Neural cell (in vitro differentiated cells): Measurements from ENCODE around the gene SERPINI2. TPM values are rescaled to one million over a fixed set of nuclear protein-coding genes. Genes with fewer than 3 reads are reported as not detected.

Source experiments
- H2AFZ ChIP-seq: fragments of 200-600, 300-800 bp; sonication (generic), shearing (Covaris generic); 2 replicates; pipeline ENCODE4 v1.6.0; 2014; ENCODE audit warnings: low read depth, mild to moderate bottlenecking, antibody characterized with exemption, low read length, moderate library complexity
- H3F3A ChIP-seq: fragments of 200-600 bp; shearing (Covaris generic); 2 replicates; pipeline ENCODE4 v1.6.1; 2016; ENCODE audit warnings: mild to moderate bottlenecking, moderate library complexity, mixed read lengths, antibody characterized with exemption, low read length; ENCODE audit not compliant: insufficient read depth, poor library complexity, severe bottlenecking
- H3K27ac ChIP-seq: fragments of 200-600, 300-800 bp; sonication (generic), shearing (Covaris generic); 2 replicates; pipeline ENCODE4 v1.5.1; 2014; ENCODE audit warnings: mild to moderate bottlenecking, low read length, moderate library complexity
- H3K27me3 ChIP-seq: fragments of 300-800, 200-600 bp; sonication (generic), shearing (Covaris generic); 2 replicates; pipeline ENCODE4 v1.6.0; 2014; ENCODE audit warnings: mild to moderate bottlenecking, low read depth, low read length, moderate library complexity; ENCODE audit not compliant: insufficient read depth
- H3K36me3 ChIP-seq: fragments of 300-800, 200-600 bp; sonication (generic), shearing (Covaris generic); 2 replicates; pipeline ENCODE4 v1.5.1; 2014; ENCODE audit warnings: mild to moderate bottlenecking, antibody characterized with exemption, low read length, moderate library complexity; ENCODE audit not compliant: insufficient read depth
- H3K4me2 ChIP-seq: fragments of 300-800, 200-600 bp; sonication (generic), shearing (Covaris generic); 2 replicates; pipeline ENCODE4 v1.6.0; 2014; ENCODE audit warnings: mild to moderate bottlenecking, low read length
- H3K4me3 ChIP-seq: fragments of 300-800, 200-600 bp; sonication (generic), shearing (Covaris generic); 2 replicates; pipeline ENCODE4 v1.5.1; 2014; ENCODE audit warnings: mild to moderate bottlenecking, low read length, moderate library complexity
- H3K79me2 ChIP-seq: fragments of 200-600 bp; shearing (Covaris generic); replicated peaks from 2 replicates; pipeline ENCODE4 v1.6.0; 2014; ENCODE audit warnings: mild to moderate bottlenecking, low read length, moderate library complexity; ENCODE audit not compliant: insufficient read depth
- H3K9ac ChIP-seq: fragments of 300-800, 200-600 bp; sonication (generic), shearing (Covaris generic); 2 replicates; pipeline ENCODE4 v1.6.1; 2016; ENCODE audit warnings: mild to moderate bottlenecking, low read length, mixed read lengths
- H3K9me2 ChIP-seq: fragments of 200-600 bp; shearing (Covaris generic); 2 replicates; pipeline ENCODE4 v1.6.1; 2016; ENCODE audit warnings: mild to moderate bottlenecking, low read length, mixed read lengths; ENCODE audit not compliant: insufficient read depth
- H3K9me3 ChIP-seq: fragments of 200-600, 300-800 bp; sonication (generic), shearing (Covaris generic); 2 replicates; pipeline ENCODE4 v1.6.1; 2016; ENCODE audit warnings: mild to moderate bottlenecking, mixed run types, low read length, moderate library complexity, mixed read lengths
- H4K20me1 ChIP-seq: fragments of 200-600 bp; shearing (Covaris generic); 2 replicates; pipeline ENCODE4 v1.6.1; 2016; ENCODE audit warnings: mild to moderate bottlenecking, mixed run types; ENCODE audit not compliant: insufficient read depth
- CTCF ChIP-seq: fragments of 450-650 bp; IDR thresholded peaks from 2 replicates; pipeline ENCODE4 v1.5.1; 2014; ENCODE audit warnings: antibody characterized with exemption, mild to moderate bottlenecking, moderate library complexity; ENCODE audit not compliant: poor library complexity, severe bottlenecking
- EP300 ChIP-seq: fragments of 450-650 bp; conservative IDR thresholded peaks from 2 replicates; pipeline ENCODE4 v1.6.1; 2014; ENCODE audit warnings: antibody characterized with exemption, mild to moderate bottlenecking, moderate library complexity; ENCODE audit not compliant: poor library complexity, severe bottlenecking
- EZH2 ChIP-seq: fragments of 200-600, 300-800 bp; shearing (Covaris generic), sonication (generic); IDR thresholded peaks from 2 replicates; pipeline ENCODE4 v1.6.1; 2014; ENCODE audit warnings: antibody characterized with exemption, low read length, borderline replicate concordance, mild to moderate bottlenecking; ENCODE audit not compliant: insufficient read depth, poor library complexity, severe bottlenecking
- MXI1 ChIP-seq: fragments of 450-650 bp; conservative IDR thresholded peaks from 2 replicates; pipeline ENCODE4 v1.6.1; 2014; ENCODE audit warnings: antibody characterized with exemption, mild to moderate bottlenecking; ENCODE audit not compliant: poor library complexity, severe bottlenecking
- POLR2AphosphoS5 ChIP-seq: IDR thresholded peaks from 2 replicates; pipeline ENCODE4 v1.6.1; 2012
- RAD21 ChIP-seq: fragments of 450-650 bp; conservative IDR thresholded peaks from 2 replicates; pipeline ENCODE4 v1.6.1; 2014; ENCODE audit warnings: antibody characterized with exemption, mild to moderate bottlenecking, moderate library complexity
- REST ChIP-seq: IDR thresholded peaks from 2 replicates; pipeline ENCODE4 v1.6.1; 2012; ENCODE audit warnings: borderline replicate concordance
- SMC3 ChIP-seq: fragments of 450-650 bp; conservative IDR thresholded peaks from 2 replicates; pipeline ENCODE4 v1.6.1; 2014; ENCODE audit warnings: antibody characterized with exemption, mild to moderate bottlenecking, moderate library complexity; ENCODE audit not compliant: poor library complexity
- TAF1 ChIP-seq: IDR thresholded peaks from 2 replicates; pipeline ENCODE4 v1.6.1; 2012; ENCODE audit warnings: low read depth
- polyA plus RNA-seq: library from polyadenylated mRNA; depleted of rRNA; stranded (reverse); fragments of >200 nt; gene quantifications from 2 replicates; pipeline ENCODE4 v1.2.3, GENCODE V29; 2014

Gene SERPINI2
- polyA plus RNA-seq, 1 donor from 2014 or later: 1.7 TPM

- no peak overlapping the region for H3K9ac ChIP-seq
- H3K4me2 ChIP-seq: no peak overlapping the region
- no peak overlapping the region for H2AFZ ChIP-seq
- H3K36me3 ChIP-seq: no peaks in the 10 kb centered on the region
- H3K4me3 ChIP-seq: no peak overlapping the region
- H4K20me1 ChIP-seq: no peaks in the 10 kb centered on the region
- no peaks in the 10 kb centered on the region for H3K9me2 ChIP-seq
- H3K79me2 ChIP-seq: no peaks in the 10 kb centered on the region
- no peaks in the 10 kb centered on the region for H3K9me3 ChIP-seq
- H3K27me3 ChIP-seq: no peaks in the 10 kb centered on the region
- TF ChIP-seq REST (no peak), MXI1 (no peak), RAD21 (no peak), TAF1 (no peak), SMC3 (no peak), EP300 (no peak), POLR2AphosphoS5 (no peak), CTCF (no peak), EZH2 (no peak)
- no peak overlapping the region for H3K27ac ChIP-seq
- no peaks in the 10 kb centered on the region for H3F3A ChIP-seq
Measured at GRCh38 chr3:167469381-167469780, 4.5 kb downstream of the SERPINI2 start.

GRCh38 chr3:167467848-167468611 lies 5.8 kb downstream of the SERPINI2 start:
- no peaks in the 10 kb centered on the region for H3K9me3 ChIP-seq
- no peaks in the 10 kb centered on the region for H3K27me3 ChIP-seq
- peak overlapping the region; percentile 63 for H3K4me2 ChIP-seq
- no peaks in the 10 kb centered on the region for H3K9me2 ChIP-seq
- TF ChIP-seq POLR2AphosphoS5: no peak
- TF ChIP-seq EP300: no peak
- TF ChIP-seq REST: no peak
- no peak for TF ChIP-seq MXI1
- TF ChIP-seq RAD21: no peak
- no peak for TF ChIP-seq SMC3
- TF ChIP-seq TAF1: no peak
- no peak for TF ChIP-seq CTCF
- TF ChIP-seq EZH2: no peak
- H3K27ac ChIP-seq: peak overlapping the region; percentile 79
- H3K9ac ChIP-seq: no peak overlapping the region
- H4K20me1 ChIP-seq: no peaks in the 10 kb centered on the region
- H2AFZ ChIP-seq: no peak overlapping the region
- no peaks in the 10 kb centered on the region for H3K79me2 ChIP-seq
- H3F3A ChIP-seq: no peaks in the 10 kb centered on the region
- H3K36me3 ChIP-seq: no peaks in the 10 kb centered on the region
- peak overlapping the region; percentile 44 for H3K4me3 ChIP-seq
